Dermis blood vessel endothelial cell (primary cell): Measurements from ENCODE around the gene MCTP1. TPM values are rescaled to one million over a fixed set of nuclear protein-coding genes. Genes with fewer than 3 reads are reported as not detected.

ENCODE experiments used
- DNase-seq: peaks from one replicate; pipeline ENCODE4 v3.0.0; 2010
- total RNA-seq: library from RNA; depleted of rRNA; stranded (reverse); fragments of >200 nt; gene quantifications from 2 replicates; pipeline ENCODE4 v1.2.3, GENCODE V29; 2014

MCTP1 gene
- total RNA-seq, result 191 and 255 TPM in 2 replicates

DNA sequence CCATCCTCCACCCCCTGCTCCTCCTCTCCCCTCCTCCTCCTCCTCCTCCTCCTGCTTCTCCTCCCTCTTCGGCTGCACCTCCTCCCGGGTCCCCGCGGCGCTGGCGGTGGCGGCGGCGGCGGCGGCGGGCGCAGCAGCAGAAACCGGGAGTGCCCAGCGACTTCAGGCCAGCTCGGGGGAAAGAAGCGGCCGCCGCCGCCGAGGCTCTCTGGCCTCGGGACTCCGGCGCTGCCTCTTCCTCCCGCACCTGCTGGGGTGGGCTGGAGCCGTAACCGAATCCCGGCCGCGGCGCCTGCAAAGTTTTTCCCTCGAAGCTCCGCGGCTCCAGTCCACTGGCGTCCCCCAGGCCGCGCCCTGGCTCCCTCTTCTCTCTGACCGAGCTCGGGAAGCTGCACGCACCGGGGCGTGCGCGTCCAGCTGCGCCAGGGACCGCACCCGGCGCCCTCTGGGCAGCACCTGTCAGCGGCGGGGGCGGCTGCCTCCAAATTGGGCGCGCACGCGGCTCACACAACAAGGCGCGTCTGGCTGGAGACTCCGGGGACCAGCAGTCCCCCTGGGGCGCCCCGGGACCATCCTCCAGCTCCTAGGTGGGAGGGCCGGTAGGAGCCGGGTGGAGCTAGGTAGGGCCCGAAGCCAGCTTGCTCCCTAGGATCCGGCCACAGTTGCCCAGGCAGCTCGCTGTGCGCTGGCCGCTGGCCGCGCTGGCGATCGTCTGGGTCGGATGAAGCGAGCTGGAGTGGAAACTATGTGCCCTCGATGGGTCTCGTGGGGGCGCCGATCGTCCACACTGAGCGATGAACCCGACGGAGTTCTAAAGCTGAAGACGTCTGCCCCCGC is at the start of gene MCTP1:
MCTP1 (minus strand) TSS at position 523 of the 837 bp plus-strand sequence.
- DNase-seq, result peak; percentile 58

DNA sequence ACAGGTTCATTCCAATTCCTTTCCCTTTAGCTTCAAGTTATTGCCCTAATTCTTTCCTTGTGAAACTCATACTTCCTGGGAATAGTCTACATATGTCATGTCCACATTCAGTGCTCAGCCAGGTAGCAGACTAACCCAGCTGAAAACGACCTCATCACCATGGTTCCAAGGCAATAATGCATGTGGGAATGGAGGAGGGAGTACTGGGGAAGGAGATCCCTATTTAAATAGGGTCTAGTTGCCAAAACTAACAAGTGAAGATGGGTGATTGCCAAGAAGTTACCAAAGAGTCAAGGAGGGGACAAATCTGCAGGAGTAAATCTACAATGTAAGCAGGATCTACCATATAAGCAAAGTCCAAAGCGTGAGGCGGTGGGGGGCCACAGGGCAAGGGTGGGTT is 47.3 kb upstream of the MCTP1 start:
- DNase-seq, result no peak

- DNase-seq, result peak; percentile 8
Measured at GRCh38 chr5:95331358-95331757, 46.5 kb upstream of the MCTP1 start.

GRCh38 chr5:95327211-95327610 is 42.3 kb upstream of the MCTP1 start:
- DNase-seq, result peak; percentile 24

DNA sequence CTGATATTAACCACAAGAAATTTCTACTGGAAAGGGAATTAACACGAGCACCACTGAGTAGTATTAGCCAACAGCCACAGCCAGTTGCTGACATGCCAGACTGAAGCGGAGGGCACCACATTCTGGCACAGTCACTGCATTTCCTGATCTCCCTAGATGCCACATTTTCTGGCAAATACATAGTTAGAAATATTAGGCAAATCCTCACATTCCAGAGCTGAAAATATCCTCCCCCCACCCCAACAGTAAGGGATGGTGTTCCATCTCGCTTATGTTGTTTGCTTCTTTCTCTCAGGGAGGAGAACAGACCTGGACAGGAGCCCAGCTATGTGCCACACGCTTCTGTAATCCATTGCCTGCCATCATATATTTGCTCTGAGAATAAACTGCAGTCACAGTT is 32.8 kb upstream of the MCTP1 start:
- no peak for DNase-seq

GRCh38 chr5:95317085-95317484 is 32.2 kb upstream of the MCTP1 start:
- peak; percentile 15 for DNase-seq

- DNase-seq, result no peak
Measured at GRCh38 chr5:95304711-95305110, 19.8 kb upstream of the MCTP1 start.

- DNase-seq, result no peak
Measured at GRCh38 chr5:95298651-95299050, 13.8 kb upstream of the MCTP1 start.

DNA sequence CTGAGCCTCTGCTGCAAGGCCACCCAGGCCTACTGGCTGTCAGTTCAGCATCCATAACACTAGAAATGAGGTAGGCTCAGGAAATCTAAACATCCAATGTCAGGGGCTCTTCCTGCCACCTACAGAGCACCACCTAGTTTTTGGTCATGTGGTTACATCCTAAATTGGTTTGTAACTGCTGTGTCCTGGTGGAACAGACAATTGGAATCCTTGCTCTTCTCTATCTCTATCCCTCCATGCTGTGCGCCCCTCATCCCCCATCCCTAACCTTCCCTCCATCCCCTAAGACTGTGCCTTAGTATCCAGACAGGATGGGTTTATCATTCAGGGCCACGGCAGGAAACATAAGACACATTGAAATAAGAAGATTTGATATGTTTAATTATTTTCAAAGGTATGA is 11.4 kb upstream of the MCTP1 start:
- DNase-seq, result no peak

DNA sequence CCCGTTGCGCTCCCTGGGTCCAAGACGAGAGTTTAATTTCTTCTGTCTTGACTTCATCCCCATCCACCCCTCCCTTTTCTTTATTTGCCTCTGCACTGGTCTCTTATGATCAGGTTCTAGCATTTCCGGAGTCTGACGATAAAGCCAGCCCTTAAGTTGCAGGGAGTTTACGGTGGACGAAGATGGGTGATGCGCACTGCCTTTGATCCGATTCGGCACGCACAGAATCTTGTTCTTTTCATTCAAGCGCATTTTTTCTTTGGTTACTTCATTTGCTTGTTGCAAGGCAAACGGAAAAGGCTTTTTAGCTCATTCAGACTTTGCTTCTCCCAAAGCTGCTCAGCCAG is 488 bp upstream of the MCTP1 start:
- no peak for DNase-seq

DNA sequence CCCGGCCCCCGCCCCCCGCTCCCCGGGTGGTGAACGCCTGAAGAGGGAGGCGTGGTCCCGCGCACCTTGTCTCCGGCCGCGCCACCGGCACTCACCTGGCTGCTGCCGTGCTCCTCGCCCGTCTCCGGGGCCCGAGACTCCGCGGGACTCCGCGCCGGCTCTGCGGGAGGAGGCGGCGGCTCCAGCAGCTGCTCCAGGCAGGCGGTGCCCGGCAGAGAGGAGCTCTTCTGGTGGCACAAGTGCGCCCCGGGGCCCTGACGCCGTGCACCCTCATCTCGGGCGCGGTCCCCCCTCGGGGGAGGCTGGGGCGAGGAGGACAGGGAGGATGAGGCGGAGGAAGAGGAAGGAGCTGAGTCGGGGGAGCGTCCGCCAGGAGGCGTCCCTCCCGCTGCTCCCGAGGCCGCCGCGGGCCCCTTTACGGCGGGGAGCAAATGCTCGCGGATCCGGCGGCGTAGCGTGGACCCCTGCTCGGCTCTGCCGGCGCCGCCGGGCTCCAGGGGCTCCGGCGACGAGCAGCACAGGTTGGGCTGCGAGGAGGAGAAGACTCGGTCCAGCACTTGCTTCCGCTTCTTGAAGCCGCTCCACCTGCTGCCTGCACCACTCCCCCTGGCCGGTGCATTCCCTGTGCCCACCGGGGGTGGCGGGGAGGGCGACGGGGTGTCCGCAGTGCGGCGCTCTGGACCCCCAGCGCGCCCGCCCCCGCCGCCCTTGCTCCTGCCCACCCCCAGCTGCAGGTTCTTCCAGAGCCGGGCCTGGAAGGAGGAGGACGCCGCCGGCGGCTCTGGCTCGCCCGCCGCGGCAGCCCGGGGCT is 928 bp downstream of the MCTP1 start:
- DNase-seq, result peak; percentile 51

GRCh38 chr5:95283022-95283615 is 1.8 kb downstream of the MCTP1 start:
- DNase-seq, result peak; percentile 3

- DNase-seq, result peak; percentile 23
Measured at GRCh38 chr5:95281226-95281625, 3.7 kb downstream of the MCTP1 start.

DNA sequence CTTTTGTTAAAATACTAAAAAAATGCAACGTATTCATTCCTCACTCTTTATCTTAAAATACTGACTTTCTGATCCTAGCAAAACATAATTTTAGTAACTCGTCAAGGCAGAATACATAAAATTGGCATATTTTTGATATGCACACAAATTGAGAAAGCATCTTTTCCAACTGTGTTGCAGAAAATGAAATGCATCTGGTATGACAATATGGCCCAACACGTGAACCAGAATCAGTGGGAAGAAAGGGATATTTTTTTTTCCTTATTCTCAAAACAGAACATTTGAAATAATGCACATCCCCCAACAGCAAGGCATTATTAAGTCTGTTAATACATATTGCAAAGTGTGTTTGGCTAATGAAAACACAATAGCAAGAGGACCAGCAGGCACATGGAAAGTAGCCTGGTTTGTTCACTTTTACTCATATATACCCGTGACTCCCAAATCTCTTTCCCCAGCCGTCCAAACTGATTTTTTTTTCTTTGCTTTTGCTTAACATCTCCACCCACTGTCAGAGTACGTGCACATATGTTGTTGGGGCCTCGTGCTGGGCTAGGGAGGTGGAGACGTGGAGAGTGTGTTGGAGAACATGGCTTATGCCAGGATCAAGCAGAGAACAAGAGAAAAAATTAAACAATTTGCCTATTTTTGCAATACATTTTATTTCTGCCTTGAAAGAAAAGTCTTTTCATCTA is 4.3 kb downstream of the MCTP1 start:
- DNase-seq, result no peak

DNA sequence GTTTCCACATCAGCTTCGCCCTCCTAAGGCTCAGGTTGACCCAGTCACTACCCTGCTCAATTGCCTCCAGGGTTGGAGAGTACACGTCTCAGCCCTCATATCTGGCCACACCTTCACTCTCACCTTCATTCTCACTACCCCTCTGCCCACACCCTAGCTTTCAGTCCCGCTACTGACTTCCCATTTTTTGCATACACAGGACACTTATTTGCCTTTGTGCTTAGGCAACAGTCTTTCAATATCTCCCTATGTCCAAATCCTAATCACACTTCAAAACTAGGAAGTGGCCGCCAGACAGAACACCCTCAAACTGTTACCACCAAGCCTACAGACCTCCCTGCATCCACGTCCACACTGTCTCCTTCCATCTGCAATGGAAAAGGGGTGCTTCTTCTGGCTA is 10.9 kb downstream of the MCTP1 start:
- no peak for DNase-seq

DNA sequence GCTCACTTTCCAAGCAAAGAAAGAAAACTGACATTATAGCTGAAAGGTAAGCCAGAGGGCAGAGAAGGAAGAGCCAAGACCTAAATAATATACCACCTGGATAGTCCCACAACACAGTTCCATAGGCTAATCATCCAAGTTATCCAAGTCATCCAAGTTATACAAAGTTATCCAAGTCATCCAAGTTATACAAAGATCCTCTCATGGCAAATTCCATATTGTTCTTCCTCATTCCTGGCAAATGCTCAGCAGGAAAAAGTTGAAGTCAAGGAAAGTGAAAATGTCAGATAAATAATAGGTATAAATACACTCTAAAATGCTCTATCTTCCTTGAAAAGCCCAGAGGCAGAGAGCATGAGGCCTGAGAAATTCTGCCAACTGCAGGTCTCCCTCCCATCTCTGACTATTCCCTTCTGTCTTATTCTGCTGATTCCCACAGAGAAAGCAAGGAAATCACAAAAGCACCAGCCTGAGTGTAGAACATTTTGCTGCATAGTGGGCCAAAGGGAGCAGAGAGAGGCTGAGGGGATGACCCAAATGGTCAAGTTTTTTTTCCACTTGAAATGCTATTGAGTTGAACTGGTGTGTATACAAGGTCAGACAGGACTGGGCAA is 12.5 kb downstream of the MCTP1 start:
- no peak for DNase-seq

DNA sequence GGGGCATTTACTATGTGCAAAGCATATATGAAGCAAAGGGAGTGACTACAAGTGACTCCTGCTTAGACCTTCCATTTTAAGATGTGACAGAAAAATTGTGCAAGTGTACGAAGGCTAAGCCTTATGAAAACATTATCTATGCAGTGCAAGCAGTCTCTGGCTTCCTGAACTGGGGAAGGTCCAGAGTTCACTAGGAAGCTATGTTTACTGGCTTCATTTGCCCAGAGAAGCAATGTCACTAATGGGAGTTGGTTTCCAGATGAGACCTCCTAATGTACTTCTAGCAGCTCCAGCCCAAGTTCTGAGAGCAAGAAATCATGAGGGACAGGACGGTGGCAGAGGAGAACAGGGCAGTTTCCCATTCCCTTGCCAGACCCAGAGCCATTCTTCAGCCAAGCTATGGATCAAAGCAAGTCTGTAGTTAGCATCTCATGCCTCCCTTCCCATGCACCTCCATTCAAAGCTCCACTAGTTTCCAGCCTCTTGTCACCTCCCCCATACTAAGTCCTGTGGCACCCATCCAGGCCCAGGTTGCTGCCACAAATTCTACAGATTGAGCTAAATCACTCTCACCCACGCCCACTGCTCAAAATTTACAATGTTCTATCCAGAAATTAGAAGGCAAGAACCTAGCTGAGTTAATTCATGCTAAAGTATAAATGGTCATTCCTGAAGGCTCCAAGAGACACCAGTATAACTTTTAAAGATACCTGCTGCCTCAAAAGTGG is 21.8 kb downstream of the MCTP1 start:
- DNase-seq, result peak; percentile 17

GRCh38 chr5:95261437-95262175 is 23.3 kb downstream of the MCTP1 start:
- DNase-seq, result peak; percentile 80

GRCh38 chr5:95256991-95257390 is 27.9 kb downstream of the MCTP1 start:
- no peak for DNase-seq

- no peak for DNase-seq
Measured at GRCh38 chr5:95256446-95256845, 28.4 kb downstream of the MCTP1 start.

DNA sequence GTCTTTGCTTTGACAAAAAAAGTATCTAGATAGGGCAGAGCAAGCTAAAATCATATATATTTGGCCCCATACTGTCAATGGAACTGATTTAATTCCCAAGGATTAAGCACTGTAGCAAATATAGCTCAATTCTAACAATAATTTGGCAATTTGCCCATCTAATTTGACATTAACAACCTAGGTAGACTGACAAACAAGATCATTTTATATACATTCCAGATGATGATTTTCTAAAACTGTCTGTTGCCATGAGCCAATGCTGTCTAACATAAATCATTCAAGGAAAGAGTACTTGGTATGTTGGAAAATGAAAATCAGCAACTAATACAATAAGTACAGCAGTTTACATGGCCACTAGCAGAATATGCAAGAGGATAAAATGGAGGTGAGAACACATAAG is 32.1 kb downstream of the MCTP1 start:
- no peak for DNase-seq
